Suprapubic skin (tissue), 4 donors: ENCODE measurements around the gene VPS8. TPM values are rescaled to one million over a fixed set of nuclear protein-coding genes. Genes with fewer than 3 reads are reported as not detected.

Experiments
- DNase-seq, 2 donors: peaks; one replicate each; pipeline ENCODE4 v3.0.0-alpha.2; 2019; ENCODE audit warnings: low spot score in 2 of 2
- H3K27ac ChIP-seq: fragments of 200-600 bp; sonication (generic); one replicate; pipeline ENCODE4 v1.5.1; 2019
- H3K27me3 ChIP-seq: fragments of 200-600 bp; sonication (generic); one replicate; pipeline ENCODE4 v1.5.1; 2019
- H3K36me3 ChIP-seq: fragments of 200-600 bp; sonication (generic); one replicate; pipeline ENCODE4 v1.5.1; 2019
- H3K4me1 ChIP-seq: fragments of 200-600 bp; sonication (generic); one replicate; pipeline ENCODE4 v1.5.1; 2019
- H3K4me3 ChIP-seq: fragments of 200-600 bp; sonication (generic); one replicate; pipeline ENCODE4 v1.5.1; 2019; ENCODE audit warnings: mild to moderate bottlenecking
- H3K9me3 ChIP-seq: fragments of 200-600 bp; sonication (generic); one replicate; pipeline ENCODE4 v1.5.1; 2019
- EP300 ChIP-seq: sonication (generic); formaldehyde crosslinking; IDR thresholded peaks from one replicate; pipeline ENCODE4 v1.6.1; 2017; ENCODE audit warnings: antibody characterized with exemption
- POLR2A ChIP-seq, 2 donors: fragments of 450-650 bp; IDR thresholded peaks; one replicate each; pipeline ENCODE4 v1.6.1; 2017; ENCODE audit warnings: antibody characterized with exemption in 2 of 2, mild to moderate bottlenecking in 2 of 2, moderate library complexity in 2 of 2
- POLR2AphosphoS5 ChIP-seq, 3 donors: sonication (generic); formaldehyde crosslinking; IDR thresholded peaks; one replicate each; pipeline ENCODE4 v1.6.1; 2017; ENCODE audit warnings: antibody characterized with exemption in 3 of 3
- WGBS: methylation state at CpG from one replicate; pipeline ENCODE4 v1.1.5; 2018; 5-methylcytosine and 5-hydroxymethylcytosine counted together
- total RNA-seq, 4 donors: library from RNA; depleted of rRNA; stranded (reverse); fragments of >200 nt; gene quantifications; one replicate each; pipeline ENCODE4 v1.1.0, GENCODE V29; 2016
- TF ChIP-seq, protein P1 (sequence below), 2 donors: fragments of 200-600 bp in 1 of 2; fragments of 450-650 bp in 1 of 2; sonication (generic) in 1 of 2; IDR thresholded peaks; one replicate each; pipeline ENCODE4 v1.5.1; 2016 to 2019; ENCODE audit warnings: antibody characterized with exemption in 2 of 2, mild to moderate bottlenecking in 1 of 2, moderate library complexity in 1 of 2

The VPS8 gene
- total RNA-seq, 4 donors from 2014 or later = 36.1 to 93.8 (median 57.2) TPM

DNA sequence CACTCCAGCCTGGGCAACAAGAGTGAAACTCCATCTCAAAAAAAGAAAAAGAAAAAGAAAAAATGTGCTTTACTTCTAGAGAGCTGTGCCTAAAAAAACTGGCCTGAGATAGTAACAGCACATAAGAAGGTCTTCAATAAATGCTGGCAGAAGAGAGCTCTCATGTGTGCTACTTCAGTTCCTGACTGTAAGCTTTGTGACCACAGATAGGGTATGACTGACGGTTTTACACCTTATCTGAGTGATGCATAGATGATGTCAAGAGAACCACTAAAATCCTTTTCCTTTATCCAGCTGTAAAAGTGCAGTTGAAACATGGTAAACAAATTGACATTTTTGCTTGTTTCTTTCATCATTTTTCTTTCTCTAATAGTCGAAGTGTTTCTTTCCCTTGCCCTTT is 213.0 kb downstream of the VPS8 start:
- 84% methylated on average over 2 of the region's 2 CpGs for WGBS
- Histone ChIP-seq H3K36me3 (peaks cover 8% of the 10 kb centered on the region), H3K27ac (no peak overlapping the region)

GRCh38 chr3:185028121-185028520 is 216.2 kb downstream of the VPS8 start:
- H3K36me3 ChIP-seq = peaks cover 18% of the 10 kb centered on the region
- no peaks in the 10 kb centered on the region for H3K9me3 ChIP-seq
- H3K4me1 ChIP-seq = no peaks in the 10 kb centered on the region
- no peak for TF ChIP-seq POLR2A (IDR thresholded peaks at IDR 0.05)
- TF ChIP-seq, protein P1, sequence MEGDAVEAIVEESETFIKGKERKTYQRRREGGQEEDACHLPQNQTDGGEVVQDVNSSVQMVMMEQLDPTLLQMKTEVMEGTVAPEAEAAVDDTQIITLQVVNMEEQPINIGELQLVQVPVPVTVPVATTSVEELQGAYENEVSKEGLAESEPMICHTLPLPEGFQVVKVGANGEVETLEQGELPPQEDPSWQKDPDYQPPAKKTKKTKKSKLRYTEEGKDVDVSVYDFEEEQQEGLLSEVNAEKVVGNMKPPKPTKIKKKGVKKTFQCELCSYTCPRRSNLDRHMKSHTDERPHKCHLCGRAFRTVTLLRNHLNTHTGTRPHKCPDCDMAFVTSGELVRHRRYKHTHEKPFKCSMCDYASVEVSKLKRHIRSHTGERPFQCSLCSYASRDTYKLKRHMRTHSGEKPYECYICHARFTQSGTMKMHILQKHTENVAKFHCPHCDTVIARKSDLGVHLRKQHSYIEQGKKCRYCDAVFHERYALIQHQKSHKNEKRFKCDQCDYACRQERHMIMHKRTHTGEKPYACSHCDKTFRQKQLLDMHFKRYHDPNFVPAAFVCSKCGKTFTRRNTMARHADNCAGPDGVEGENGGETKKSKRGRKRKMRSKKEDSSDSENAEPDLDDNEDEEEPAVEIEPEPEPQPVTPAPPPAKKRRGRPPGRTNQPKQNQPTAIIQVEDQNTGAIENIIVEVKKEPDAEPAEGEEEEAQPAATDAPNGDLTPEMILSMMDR (IDR thresholded peaks at IDR 0.05) = no peak
- no peak for TF ChIP-seq POLR2AphosphoS5 (IDR thresholded peaks at IDR 0.05)
- no peak for TF ChIP-seq EP300
- 96% methylated on average over 3 of the region's 3 CpGs for WGBS
- DNase-seq = no peak
- no peaks in the 10 kb centered on the region for H3K27me3 ChIP-seq
- no peak overlapping the region for H3K4me3 ChIP-seq
- H3K27ac ChIP-seq = no peak overlapping the region

More for the DNA sequence above, 213.0 kb downstream of the VPS8 start:
- H3K4me3 ChIP-seq = no peak overlapping the region
- H3K4me1 ChIP-seq = no peaks in the 10 kb centered on the region
- no peak for TF ChIP-seq POLR2AphosphoS5 (IDR thresholded peaks at IDR 0.05)
- no peak for TF ChIP-seq EP300
- no peak for TF ChIP-seq POLR2A (IDR thresholded peaks at IDR 0.05)
- TF ChIP-seq, protein P1 (IDR thresholded peaks at IDR 0.05) = no peak
- DNase-seq = no peak
- H3K9me3 ChIP-seq = no peaks in the 10 kb centered on the region
- H3K27me3 ChIP-seq = no peaks in the 10 kb centered on the region

DNA sequence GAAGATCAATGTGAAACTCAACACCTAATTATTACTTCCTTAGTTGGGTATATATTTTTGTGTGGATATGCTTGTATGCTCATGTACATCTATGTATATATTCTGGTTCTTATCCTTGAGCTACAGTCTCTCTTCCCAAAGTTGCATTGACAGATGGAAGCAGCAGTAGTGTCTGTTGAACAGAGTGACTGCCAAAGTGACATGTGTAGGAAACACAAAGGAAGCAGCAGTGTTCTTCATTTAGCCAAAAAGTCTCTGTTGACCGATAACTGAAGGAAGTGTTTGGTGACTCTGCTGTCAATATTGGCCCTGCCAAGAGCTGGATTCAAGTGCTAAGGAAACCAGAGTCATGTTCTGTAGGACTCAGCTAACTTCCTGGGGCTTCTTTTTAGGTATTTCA is 217.1 kb downstream of the VPS8 start:
- no peak for DNase-seq
- Histone ChIP-seq H3K4me1 (no peaks in the 10 kb centered on the region), H3K9me3 (no peaks in the 10 kb centered on the region), H3K27me3 (no peaks in the 10 kb centered on the region), H3K36me3 (peaks cover 22% of the 10 kb centered on the region), H3K27ac (no peak overlapping the region), H3K4me3 (no peak overlapping the region)
- TF ChIP-seq, protein P1 (IDR thresholded peaks at IDR 0.05) = no peak
- no peak for TF ChIP-seq POLR2AphosphoS5 (IDR thresholded peaks at IDR 0.05)
- no peak for TF ChIP-seq EP300
- TF ChIP-seq POLR2A (IDR thresholded peaks at IDR 0.05) = no peak
- WGBS = 83% methylated on average over 1 of the region's 1 CpG

- H3K36me3 ChIP-seq = peaks cover 21% of the 10 kb centered on the region
- H3K27ac ChIP-seq = no peak overlapping the region
- no peak overlapping the region for H3K4me3 ChIP-seq
- TF ChIP-seq EP300 = no peak
- TF ChIP-seq POLR2A (IDR thresholded peaks at IDR 0.05) = no peak
- TF ChIP-seq POLR2AphosphoS5 (IDR thresholded peaks at IDR 0.05) = no peak
- TF ChIP-seq, protein P1 (IDR thresholded peaks at IDR 0.05) = no peak
- H3K27me3 ChIP-seq = no peaks in the 10 kb centered on the region
- H3K9me3 ChIP-seq = no peaks in the 10 kb centered on the region
- 94% methylated on average over 3 of the region's 3 CpGs for WGBS
- H3K4me1 ChIP-seq = no peaks in the 10 kb centered on the region
- DNase-seq = no peak
Observed at GRCh38 chr3:185030399-185030798, 218.4 kb downstream of the VPS8 start.

DNA sequence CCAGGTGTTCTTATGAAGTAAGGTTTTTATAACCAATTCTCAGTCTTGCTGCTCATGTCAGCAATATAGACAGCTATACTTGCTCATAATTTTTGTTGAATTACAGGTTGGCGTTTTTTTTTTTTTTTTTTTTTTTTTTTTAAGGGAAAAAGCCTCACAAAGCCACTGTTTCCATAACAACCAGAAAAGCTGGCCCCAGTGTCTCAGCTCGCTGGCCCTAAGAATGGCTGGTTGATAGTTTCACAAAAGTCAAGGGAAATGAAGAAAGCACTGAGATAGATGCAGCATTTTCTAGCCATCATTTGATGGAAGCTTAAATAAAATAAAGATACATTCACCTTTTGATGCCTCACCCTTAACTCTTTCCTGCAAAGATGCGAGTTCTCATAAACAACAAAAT is 219.0 kb downstream of the VPS8 start:
- no peak overlapping the region for H3K4me3 ChIP-seq
- H3K27ac ChIP-seq = no peak overlapping the region
- no peak for TF ChIP-seq EP300
- TF ChIP-seq POLR2AphosphoS5 (IDR thresholded peaks at IDR 0.05) = no peak
- TF ChIP-seq, protein P1 (IDR thresholded peaks at IDR 0.05) = no peak
- no peak for TF ChIP-seq POLR2A (IDR thresholded peaks at IDR 0.05)
- no peaks in the 10 kb centered on the region for H3K4me1 ChIP-seq
- 97% methylated on average over 3 of the region's 3 CpGs for WGBS
- DNase-seq = no peak
- peaks cover 18% of the 10 kb centered on the region for H3K36me3 ChIP-seq
- H3K27me3 ChIP-seq = no peaks in the 10 kb centered on the region
- H3K9me3 ChIP-seq = no peaks in the 10 kb centered on the region
